ENCODE results near the gene SORT1.

The SORT1 gene

DNA sequence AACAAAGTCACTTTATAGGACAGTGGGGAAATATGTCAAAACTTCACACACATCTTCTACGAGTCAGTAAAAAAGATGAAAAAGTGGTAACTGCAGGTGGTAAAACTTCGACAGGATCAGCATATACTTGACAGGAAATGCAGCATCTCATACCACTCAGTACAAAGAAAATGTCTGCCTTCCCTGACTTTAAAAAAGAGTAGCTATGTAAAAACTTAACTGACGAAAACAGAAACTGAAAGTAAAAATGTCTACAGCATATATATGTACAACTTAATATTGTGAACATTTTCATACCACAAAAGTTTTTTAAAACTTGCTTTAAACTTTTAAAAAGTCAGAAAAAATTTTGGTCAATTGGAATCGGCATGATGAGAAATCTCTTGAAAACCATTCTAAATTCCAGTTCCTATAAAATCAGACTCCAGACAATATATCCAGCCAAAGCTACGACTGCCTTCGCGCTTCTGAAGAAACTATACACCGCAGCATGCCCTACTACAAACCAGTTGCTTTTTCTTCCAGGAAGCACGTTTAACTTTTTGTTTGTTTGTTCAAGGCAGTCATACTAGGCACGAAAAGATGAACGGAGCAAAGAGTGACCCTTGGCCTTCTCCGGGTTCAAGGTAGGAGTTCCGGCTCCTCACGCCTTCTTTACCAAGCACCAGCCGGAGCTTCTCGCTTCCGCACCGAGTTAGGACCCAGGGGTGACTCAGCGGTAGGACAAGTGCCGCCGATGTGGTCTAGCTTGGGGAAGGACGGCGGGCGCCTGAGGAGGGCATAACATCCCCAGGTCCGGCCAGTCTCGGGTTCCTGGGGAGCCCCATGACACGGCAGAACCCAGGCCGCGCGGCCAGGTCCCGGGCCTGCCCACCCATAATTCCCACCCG is 27.9 kb upstream of the SORT1 start:
- Histone ChIP-seq H3K79me2 (ENCODE audit: control insufficient read depth, insufficient read depth, low read length) (peaks cover 34% of the 10 kb centered on the region), H3K27me3 (ENCODE audit: insufficient read depth, low read length, poor library complexity) (no peaks in the 10 kb centered on the region), H3K9ac (ENCODE audit: low read length) (peak overlapping the region; percentile 88), H2BK15ac (replicated peaks; ENCODE audit: low read depth) (no peak overlapping the region), H3K18ac (ENCODE audit: low read length) (no peak overlapping the region), H3K4me3 (ENCODE audit: low read length) (peak overlapping the region; percentile 28), H4K8ac (ENCODE audit: low read depth, low read length) (no peak overlapping the region), H2AK5ac (ENCODE audit: low read length) (no peak overlapping the region), H3K23ac (ENCODE audit: low read length) (peak overlapping the region; percentile 54), H3K4me2 (ENCODE audit: low read length) (peak overlapping the region; percentile 45), H3K4ac (ENCODE audit: low read depth, low read length) (no peak overlapping the region), H3K36me3 (ENCODE audit: control insufficient read depth, insufficient read depth, low read length) (no peaks in the 10 kb centered on the region), H3K79me1 (ENCODE audit: low read length) (peaks cover 4% of the 10 kb centered on the region), H3K56ac (ENCODE audit: low read length) (peak overlapping the region; percentile 93), H2BK120ac (ENCODE audit: low read depth, low read length) (no peak overlapping the region), H3K27ac (ENCODE audit: low read depth, low read length) (peak overlapping the region; percentile 55), H2BK5ac (ENCODE audit: low read length) (no peak overlapping the region), H3K4me1 (ENCODE audit: control insufficient read depth, low read depth, low read length) (no peaks in the 10 kb centered on the region), H4K5ac (ENCODE audit: low read length) (no peak overlapping the region)
- DNase-seq = peak; percentile 69
- WGBS (ENCODE audit: extremely low coverage, insufficient coverage, low lambda C conversion rate) = no CpG with 5 or more reads among the region's 32 CpGs

DNA sequence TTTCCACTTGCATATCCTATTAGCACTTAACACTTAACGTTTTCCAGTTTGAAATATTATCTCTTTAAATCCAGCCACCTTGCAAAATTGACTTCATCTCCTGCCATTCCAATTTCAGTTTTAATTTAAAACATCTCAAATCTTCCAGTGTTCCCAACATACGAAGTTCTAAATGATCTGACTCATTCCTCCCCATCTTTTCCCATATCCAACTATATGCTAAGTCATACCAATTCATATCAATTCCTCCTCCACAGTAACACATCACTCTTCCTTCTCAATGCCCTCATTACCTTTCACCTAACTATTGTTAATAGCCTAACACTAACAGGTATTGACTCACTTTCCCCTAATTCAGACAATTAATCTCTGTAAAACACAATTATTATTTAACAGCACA is 25.8 kb upstream of the SORT1 start:
- Histone ChIP-seq H3K4me2 (ENCODE audit: low read length) (no peak overlapping the region), H3K56ac (ENCODE audit: low read length) (no peak overlapping the region), H3K9ac (ENCODE audit: low read length) (no peak overlapping the region), H3K79me1 (ENCODE audit: low read length) (peaks cover 4% of the 10 kb centered on the region), H4K5ac (ENCODE audit: low read length) (no peak overlapping the region), H3K18ac (ENCODE audit: low read length) (no peak overlapping the region), H3K27ac (ENCODE audit: low read depth, low read length) (no peak overlapping the region), H3K4me3 (ENCODE audit: low read length) (no peak overlapping the region), H2BK15ac (replicated peaks; ENCODE audit: low read depth) (no peak overlapping the region), H3K36me3 (ENCODE audit: control insufficient read depth, insufficient read depth, low read length) (no peaks in the 10 kb centered on the region), H2BK120ac (ENCODE audit: low read depth, low read length) (no peak overlapping the region), H3K27me3 (ENCODE audit: insufficient read depth, low read length, poor library complexity) (no peaks in the 10 kb centered on the region), H2BK5ac (ENCODE audit: low read length) (no peak overlapping the region), H3K79me2 (ENCODE audit: control insufficient read depth, insufficient read depth, low read length) (peaks cover 36% of the 10 kb centered on the region), H3K4me1 (ENCODE audit: control insufficient read depth, low read depth, low read length) (no peaks in the 10 kb centered on the region), H2AK5ac (ENCODE audit: low read length) (no peak overlapping the region), H3K23ac (ENCODE audit: low read length) (no peak overlapping the region), H3K4ac (ENCODE audit: low read depth, low read length) (no peak overlapping the region), H4K8ac (ENCODE audit: low read depth, low read length) (no peak overlapping the region)
- WGBS (ENCODE audit: extremely low coverage, insufficient coverage, low lambda C conversion rate) = 100% methylated on average over 1 of the region's 2 CpGs
- no peak for DNase-seq

DNA sequence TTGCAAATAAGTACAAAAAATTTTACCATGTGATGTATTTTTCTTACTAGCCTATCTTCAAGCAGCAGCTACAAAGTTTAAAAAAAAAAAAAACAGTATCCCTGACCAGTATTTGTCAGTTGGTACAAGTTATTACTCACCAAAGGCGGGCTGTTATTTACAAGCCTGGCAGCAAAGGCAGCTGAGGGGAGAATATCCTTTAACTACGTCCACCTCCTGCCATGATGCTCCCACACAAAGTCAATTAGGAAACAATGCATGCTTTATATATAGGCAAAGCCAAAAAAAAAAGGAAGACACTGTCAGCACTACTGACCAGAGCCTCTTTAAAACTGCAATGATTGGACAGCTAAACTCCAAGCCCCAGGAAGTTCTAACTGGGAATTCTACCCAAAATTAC is 14.8 kb upstream of the SORT1 start:
- Histone ChIP-seq H3K23ac (ENCODE audit: low read length) (no peak overlapping the region), H3K9ac (ENCODE audit: low read length) (no peak overlapping the region), H2BK15ac (replicated peaks; ENCODE audit: low read depth) (no peak overlapping the region), H3K56ac (ENCODE audit: low read length) (no peak overlapping the region), H3K79me1 (ENCODE audit: low read length) (peaks cover 4% of the 10 kb centered on the region), H3K79me2 (ENCODE audit: control insufficient read depth, insufficient read depth, low read length) (peaks cover 8% of the 10 kb centered on the region), H3K4me1 (ENCODE audit: control insufficient read depth, low read depth, low read length) (no peaks in the 10 kb centered on the region), H3K18ac (ENCODE audit: low read length) (no peak overlapping the region), H3K4me2 (ENCODE audit: low read length) (no peak overlapping the region), H3K4me3 (ENCODE audit: low read length) (no peak overlapping the region), H3K27ac (ENCODE audit: low read depth, low read length) (no peak overlapping the region), H2BK5ac (ENCODE audit: low read length) (no peak overlapping the region), H4K8ac (ENCODE audit: low read depth, low read length) (no peak overlapping the region), H3K36me3 (ENCODE audit: control insufficient read depth, insufficient read depth, low read length) (peaks cover 13% of the 10 kb centered on the region), H2BK120ac (ENCODE audit: low read depth, low read length) (no peak overlapping the region), H3K27me3 (ENCODE audit: insufficient read depth, low read length, poor library complexity) (no peaks in the 10 kb centered on the region), H4K5ac (ENCODE audit: low read length) (no peak overlapping the region), H2AK5ac (ENCODE audit: low read length) (no peak overlapping the region), H3K4ac (ENCODE audit: low read depth, low read length) (no peak overlapping the region)
- no CpG with 5 or more reads among the region's 2 CpGs for WGBS (ENCODE audit: extremely low coverage, insufficient coverage, low lambda C conversion rate)
- DNase-seq = no peak

DNA sequence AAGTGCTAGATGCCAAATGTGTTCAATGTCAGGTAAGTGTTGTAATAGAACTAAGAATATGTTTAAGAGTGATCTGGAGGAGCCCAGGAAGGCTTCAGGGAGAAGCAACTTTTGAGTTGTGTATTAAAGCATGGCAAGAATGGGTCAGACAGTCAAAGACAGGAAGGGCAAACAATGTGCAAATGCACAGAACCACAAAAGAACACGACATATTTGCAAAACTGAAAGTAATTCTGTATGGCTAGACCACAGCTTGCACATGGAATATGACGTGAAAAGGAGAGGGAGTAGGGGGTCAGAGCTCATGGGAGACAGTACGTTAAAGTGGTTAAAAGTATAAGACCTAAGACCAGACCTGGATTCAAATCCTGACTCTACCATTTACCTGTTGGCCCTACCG is 7.1 kb upstream of the SORT1 start:
- Histone ChIP-seq H2BK5ac (ENCODE audit: low read length) (no peak overlapping the region), H3K4me3 (ENCODE audit: low read length) (no peak overlapping the region), H3K23ac (ENCODE audit: low read length) (no peak overlapping the region), H3K79me1 (ENCODE audit: low read length) (no peaks in the 10 kb centered on the region), H3K27me3 (ENCODE audit: insufficient read depth, low read length, poor library complexity) (no peaks in the 10 kb centered on the region), H3K36me3 (ENCODE audit: control insufficient read depth, insufficient read depth, low read length) (peaks cover 4% of the 10 kb centered on the region), H3K79me2 (ENCODE audit: control insufficient read depth, insufficient read depth, low read length) (no peaks in the 10 kb centered on the region), H2BK15ac (replicated peaks; ENCODE audit: low read depth) (no peak overlapping the region), H3K4me1 (ENCODE audit: control insufficient read depth, low read depth, low read length) (no peaks in the 10 kb centered on the region), H3K4me2 (ENCODE audit: low read length) (no peak overlapping the region), H2BK120ac (ENCODE audit: low read depth, low read length) (no peak overlapping the region), H3K4ac (ENCODE audit: low read depth, low read length) (no peak overlapping the region), H3K9ac (ENCODE audit: low read length) (no peak overlapping the region), H4K8ac (ENCODE audit: low read depth, low read length) (no peak overlapping the region), H3K56ac (ENCODE audit: low read length) (no peak overlapping the region), H3K27ac (ENCODE audit: low read depth, low read length) (no peak overlapping the region), H4K5ac (ENCODE audit: low read length) (no peak overlapping the region), H2AK5ac (ENCODE audit: low read length) (no peak overlapping the region), H3K18ac (ENCODE audit: low read length) (no peak overlapping the region)
- DNase-seq = no peak
- no CpG with 5 or more reads among the region's 4 CpGs for whole genome bisulfite sequencing (ENCODE audit: extremely low coverage, insufficient coverage, low lambda C conversion rate)

DNA sequence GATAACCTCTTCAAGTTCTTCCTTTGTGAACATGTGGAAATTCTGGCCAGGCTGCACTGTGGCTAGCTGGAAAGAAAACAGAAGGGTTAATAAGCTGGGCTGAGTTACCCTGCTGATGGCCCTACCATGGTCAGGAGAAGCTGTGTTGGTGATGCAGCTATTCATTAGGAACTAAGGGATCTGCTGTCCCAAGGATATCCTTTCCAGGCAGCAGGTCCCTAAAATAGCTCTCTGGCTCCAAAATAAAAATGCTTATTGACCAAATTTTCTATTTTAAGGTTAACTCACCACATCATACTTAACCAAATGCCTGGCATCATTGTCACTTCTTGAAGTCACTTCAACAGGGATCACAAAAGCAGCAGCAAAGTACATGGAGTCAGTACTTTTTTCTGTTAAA is 4.3 kb upstream of the SORT1 start:
- Histone ChIP-seq H3K4me1 (ENCODE audit: control insufficient read depth, low read depth, low read length) (peaks cover 4% of the 10 kb centered on the region), H3K18ac (ENCODE audit: low read length) (no peak overlapping the region), H2BK120ac (ENCODE audit: low read depth, low read length) (no peak overlapping the region), H3K4me3 (ENCODE audit: low read length) (no peak overlapping the region), H3K4me2 (ENCODE audit: low read length) (no peak overlapping the region), H2AK5ac (ENCODE audit: low read length) (no peak overlapping the region), H3K4ac (ENCODE audit: low read depth, low read length) (no peak overlapping the region), H4K8ac (ENCODE audit: low read depth, low read length) (no peak overlapping the region), H4K5ac (ENCODE audit: low read length) (no peak overlapping the region), H2BK5ac (ENCODE audit: low read length) (no peak overlapping the region), H2BK15ac (replicated peaks; ENCODE audit: low read depth) (no peak overlapping the region), H3K9ac (ENCODE audit: low read length) (no peak overlapping the region), H3K23ac (ENCODE audit: low read length) (no peak overlapping the region), H3K79me2 (ENCODE audit: control insufficient read depth, insufficient read depth, low read length) (no peaks in the 10 kb centered on the region), H3K56ac (ENCODE audit: low read length) (no peak overlapping the region), H3K27ac (ENCODE audit: low read depth, low read length) (no peak overlapping the region), H3K36me3 (ENCODE audit: control insufficient read depth, insufficient read depth, low read length) (peaks cover 1% of the 10 kb centered on the region), H3K27me3 (ENCODE audit: insufficient read depth, low read length, poor library complexity) (no peaks in the 10 kb centered on the region), H3K79me1 (ENCODE audit: low read length) (no peaks in the 10 kb centered on the region)
- DNase-seq = no peak

Measured in mesendoderm (in vitro differentiated cells).